HAP-1 (cell line): ENCODE data around the gene CAMK1D.
"Not testable (repeated sequence)": the region's sequence is repeated elsewhere in the genome, so short reads cannot be mapped to it uniquely, and the experiment has no call there.

ENCODE experiments used
- DNase-seq, 2 experiments: peaks; one replicate each; pipeline ENCODE4 v3.0.0-alpha.2; 2016 to 2020; ENCODE audit warnings: low spot score in 2 of 2
- H3K27me3 ChIP-seq: fragments of 250-450 bp; sonication (Bioruptor Pico); 2 replicates; pipeline ENCODE4 v1.5.1; 2020; ENCODE audit warnings: low read depth, mild to moderate bottlenecking, moderate library complexity
- H3K36me3 ChIP-seq: fragments of 250-450 bp; sonication (Bioruptor Pico); replicated peaks from 2 replicates; pipeline ENCODE4 v1.5.1; 2020; ENCODE audit warnings: mild to moderate bottlenecking
- H3K4me1 ChIP-seq: fragments of 250-450 bp; sonication (Bioruptor Pico); 2 replicates; pipeline ENCODE4 v1.5.1; 2020; ENCODE audit warnings: mild to moderate bottlenecking
- H3K4me3 ChIP-seq: fragments of 250-450 bp; sonication (Bioruptor Pico); 2 replicates; pipeline ENCODE4 v1.5.1; 2020; ENCODE audit warnings: mild to moderate bottlenecking, moderate library complexity
- H3K9me3 ChIP-seq: fragments of 250-450 bp; sonication (Bioruptor Pico); 2 replicates; pipeline ENCODE4 v1.5.1; 2020; ENCODE audit warnings: mild to moderate bottlenecking, moderate library complexity
- in situ Hi-C: fragments of 300-500 bp; cut with MboI; formaldehyde crosslinking; loops from 3 replicates; pipeline ENCODE4 v1.14.3; 2020; ENCODE audit warnings: low sequenced_read_pairs, inconsistent platforms, mixed read lengths

Gene CAMK1D

DNA sequence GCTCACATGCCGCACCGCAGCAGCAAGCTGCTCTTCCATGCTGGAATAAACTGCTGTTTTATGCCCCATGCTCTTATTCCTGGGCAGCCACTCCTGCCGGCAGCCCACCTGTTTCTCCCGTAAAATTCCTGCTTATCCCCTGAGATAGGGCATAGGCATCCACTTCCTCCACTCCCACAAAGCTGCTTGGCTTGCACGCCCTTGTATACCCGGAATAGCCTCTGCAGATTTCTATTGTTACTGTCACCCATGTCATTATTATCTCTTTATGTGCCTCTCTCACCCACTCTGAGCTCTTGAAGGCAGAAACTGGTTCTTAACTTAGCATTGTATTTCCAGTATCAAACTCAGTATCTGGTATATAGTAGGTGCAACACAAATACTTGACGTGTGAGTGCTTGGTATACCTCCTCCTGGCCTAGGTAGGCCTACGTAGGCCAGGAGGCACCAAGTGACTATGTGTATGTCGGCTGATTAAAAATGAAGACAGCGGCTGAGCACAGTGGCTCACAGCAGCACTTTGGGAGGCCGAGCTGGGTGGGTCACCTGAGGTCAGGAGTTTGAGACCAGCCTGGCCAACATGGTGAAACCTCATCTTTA, 458.8 kb downstream of the CAMK1D start:
- H3K9me3 ChIP-seq, result no peaks in the 10 kb centered on the region
- in situ Hi-C loops, result no loop called here
- no peaks in the 10 kb centered on the region for H3K36me3 ChIP-seq
- H3K4me1 ChIP-seq, result no peaks in the 10 kb centered on the region
- no peak for DNase-seq
- H3K4me3 ChIP-seq, result no peak overlapping the region
- H3K27me3 ChIP-seq, result no peaks in the 10 kb centered on the region

DNA sequence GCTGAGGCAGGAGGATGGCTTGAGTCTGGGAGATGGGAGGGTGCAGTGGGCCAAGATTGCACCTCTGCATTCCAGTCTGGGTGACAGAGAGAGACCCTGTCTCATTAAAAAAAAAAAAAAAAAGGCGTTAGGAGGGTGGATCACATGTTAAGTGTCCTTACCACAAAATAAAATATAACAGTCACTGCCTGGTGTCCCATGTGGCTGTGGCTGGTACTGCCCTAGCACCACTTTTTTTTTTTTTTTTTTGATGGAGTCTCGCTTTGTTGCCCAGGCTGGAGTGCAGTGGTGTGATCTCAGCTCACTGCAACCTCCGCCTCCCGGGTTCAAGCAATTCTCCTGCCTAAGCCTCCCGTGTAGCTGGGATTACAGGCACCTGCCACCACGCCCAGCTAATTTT, 460.7 kb downstream of the CAMK1D start:
- in situ Hi-C loops, H3K4me3 ChIP-seq, DNase-seq, H3K36me3 ChIP-seq, H3K27me3 ChIP-seq, H3K9me3 ChIP-seq, H3K4me1 ChIP-seq: not testable (repeated sequence)

DNA sequence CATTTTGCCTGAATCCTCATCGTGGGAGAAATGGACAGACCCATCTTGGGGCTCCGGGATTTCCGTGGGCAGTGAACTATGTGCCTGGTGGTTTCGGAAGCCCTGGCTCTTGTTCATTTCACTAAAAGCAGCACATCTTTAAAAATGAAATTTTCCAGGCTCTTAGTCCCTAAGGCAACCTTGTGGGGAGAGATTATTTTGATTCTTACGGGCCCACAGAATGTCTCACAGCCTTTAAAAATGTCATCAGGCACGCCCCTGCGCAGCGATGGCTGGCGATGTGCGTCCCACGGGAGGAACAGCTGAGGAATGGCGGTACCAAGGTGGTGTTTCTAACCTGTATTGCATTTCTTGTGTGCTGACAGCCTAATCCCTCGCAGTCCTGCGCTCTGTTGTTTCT, 462.5 kb downstream of the CAMK1D start:
- no peaks in the 10 kb centered on the region for H3K4me1 ChIP-seq
- no peak overlapping the region for H3K4me3 ChIP-seq
- no peaks in the 10 kb centered on the region for H3K36me3 ChIP-seq
- no peaks in the 10 kb centered on the region for H3K27me3 ChIP-seq
- in situ Hi-C loops, result no loop called here
- H3K9me3 ChIP-seq, result no peaks in the 10 kb centered on the region
- DNase-seq, result no peak

DNA sequence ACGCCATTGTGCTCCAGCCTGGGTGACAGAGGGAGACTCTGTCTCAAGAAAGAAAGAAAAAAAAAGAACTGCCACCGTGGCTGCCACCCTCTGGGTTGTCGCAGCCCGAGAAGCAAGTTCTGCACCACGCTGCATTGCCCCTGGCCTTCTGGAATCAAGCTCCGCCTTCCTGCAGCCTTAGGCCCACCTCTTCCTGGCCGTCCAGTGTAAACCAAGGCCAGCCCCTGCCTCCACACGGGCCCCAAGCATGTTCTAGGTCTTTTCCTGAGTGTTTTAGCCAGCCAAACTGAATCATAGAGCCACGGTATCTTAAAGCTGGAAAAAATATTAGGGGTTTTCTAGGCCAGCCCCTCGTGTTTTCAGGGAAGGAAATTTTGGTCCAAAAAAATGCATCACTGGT, 463.2 kb downstream of the CAMK1D start:
- Histone ChIP-seq H3K27me3 (no peaks in the 10 kb centered on the region), H3K36me3 (no peaks in the 10 kb centered on the region), H3K4me1 (no peaks in the 10 kb centered on the region), H3K9me3 (no peaks in the 10 kb centered on the region), H3K4me3 (no peak overlapping the region)
- DNase-seq, result no peak
- in situ Hi-C loops, result no loop called here

DNA sequence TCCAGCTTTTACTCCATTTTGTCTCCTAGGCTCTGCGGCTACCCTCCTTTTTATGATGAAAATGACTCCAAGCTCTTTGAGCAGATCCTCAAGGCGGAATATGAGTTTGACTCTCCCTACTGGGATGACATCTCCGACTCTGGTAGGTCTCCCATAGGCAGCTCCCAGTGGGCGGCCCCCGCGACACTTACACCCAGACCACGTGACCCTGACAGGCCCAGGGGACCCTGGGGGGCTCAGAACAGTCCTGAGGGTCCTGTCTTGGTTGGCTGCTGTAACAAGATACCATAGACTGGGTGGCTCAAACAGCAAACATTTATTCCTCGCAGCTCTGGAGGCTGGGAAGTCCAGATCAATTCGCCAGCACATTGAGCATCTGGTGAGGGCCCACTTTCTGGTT, 464.8 kb downstream of the CAMK1D start:
- no peaks in the 10 kb centered on the region for H3K4me1 ChIP-seq
- H3K36me3 ChIP-seq, result no peaks in the 10 kb centered on the region
- no peak for DNase-seq
- no peaks in the 10 kb centered on the region for H3K9me3 ChIP-seq
- in situ Hi-C loops, result no loop called here
- no peaks in the 10 kb centered on the region for H3K27me3 ChIP-seq
- H3K4me3 ChIP-seq, result no peak overlapping the region

DNA sequence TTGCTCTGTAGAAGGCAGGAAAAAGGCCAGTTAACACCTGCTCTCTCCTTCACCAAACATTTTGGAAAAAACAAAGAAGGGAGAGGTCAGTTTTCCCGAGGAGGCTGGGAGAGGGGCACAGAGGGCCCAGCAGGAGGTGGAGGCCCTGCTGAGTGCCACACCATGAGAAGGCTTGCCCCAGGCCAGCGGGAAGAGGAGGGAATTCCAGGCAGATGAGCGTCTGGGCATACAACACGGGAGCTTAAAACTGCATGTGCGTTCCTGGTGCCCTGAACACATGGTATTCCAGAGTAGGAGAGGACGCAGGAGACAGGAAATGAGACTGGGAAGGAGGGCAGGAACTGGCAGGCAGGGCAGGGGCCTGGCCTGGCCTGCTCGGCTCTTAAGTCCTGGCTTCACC, 469.7 kb downstream of the CAMK1D start:
- in situ Hi-C loops, result no loop called here
- no peaks in the 10 kb centered on the region for H3K36me3 ChIP-seq
- no peak overlapping the region for H3K4me3 ChIP-seq
- no peaks in the 10 kb centered on the region for H3K4me1 ChIP-seq
- no peaks in the 10 kb centered on the region for H3K27me3 ChIP-seq
- H3K9me3 ChIP-seq, result no peaks in the 10 kb centered on the region
- DNase-seq, result no peak

DNA sequence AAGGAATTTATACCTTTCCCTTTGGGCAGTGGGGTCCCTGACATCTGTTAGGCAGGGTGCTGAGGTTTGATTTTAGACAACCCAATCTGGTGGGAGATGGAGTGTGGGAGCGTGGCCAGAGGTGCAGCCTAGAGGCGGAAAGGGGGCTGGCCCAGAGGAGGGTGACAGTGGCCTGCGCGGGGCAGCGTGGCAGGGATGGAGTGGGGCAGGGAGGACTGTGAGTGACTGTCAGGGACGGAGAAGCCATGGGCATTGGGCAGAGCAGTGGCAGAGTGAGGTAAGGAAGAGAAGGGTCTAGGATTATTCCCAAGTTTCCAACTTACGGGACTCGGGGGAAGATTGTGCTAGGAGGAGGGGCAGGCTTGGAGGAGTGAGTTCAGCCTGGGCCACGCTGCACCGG, 470.3 kb downstream of the CAMK1D start:
- Histone ChIP-seq H3K4me3 (no peak overlapping the region), H3K4me1 (no peaks in the 10 kb centered on the region), H3K9me3 (no peaks in the 10 kb centered on the region), H3K36me3 (no peaks in the 10 kb centered on the region), H3K27me3 (no peaks in the 10 kb centered on the region)
- in situ Hi-C loops, result no loop called here
- DNase-seq, result no peak

DNA sequence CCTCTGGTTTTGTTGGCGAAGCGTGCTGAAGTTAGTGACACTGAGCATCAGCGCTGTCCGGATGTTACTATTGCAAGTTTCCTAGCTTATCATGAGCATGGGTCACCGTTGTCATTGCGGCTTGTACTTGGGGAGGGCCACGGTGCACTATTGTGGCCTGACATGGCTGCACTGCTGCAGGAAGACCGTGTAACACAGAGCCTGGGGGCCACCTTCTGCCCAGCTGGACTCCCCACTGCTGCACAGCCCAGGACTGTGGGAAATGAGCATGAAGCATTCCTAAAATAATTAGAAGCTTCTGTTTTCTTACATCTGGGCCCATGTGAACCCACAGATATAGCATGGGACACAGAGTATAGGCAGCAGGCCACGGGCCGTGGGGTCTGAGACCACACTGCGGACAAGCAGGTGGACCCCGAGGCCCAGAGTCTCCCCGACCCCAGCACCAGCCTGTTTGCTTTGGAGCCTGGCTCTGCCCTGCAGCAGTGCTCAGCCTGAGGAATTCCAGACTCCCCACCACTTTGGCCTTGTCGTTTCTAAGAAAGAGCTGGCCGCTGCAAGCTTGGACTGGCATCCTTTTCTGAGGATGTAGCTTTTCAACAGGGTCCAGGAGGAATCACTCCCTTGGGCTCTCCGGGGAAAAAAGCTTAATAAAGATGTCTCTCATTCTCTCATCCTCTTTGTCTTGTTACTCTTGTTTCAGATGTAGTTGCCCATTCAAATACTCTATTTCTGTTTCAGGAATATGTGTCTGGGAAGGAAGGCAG, 473.0 kb downstream of the CAMK1D start:
- Histone ChIP-seq H3K4me3 (no peak overlapping the region), H3K4me1 (no peaks in the 10 kb centered on the region), H3K36me3 (no peaks in the 10 kb centered on the region), H3K9me3 (no peaks in the 10 kb centered on the region), H3K27me3 (no peaks in the 10 kb centered on the region)
- DNase-seq, result no peak
- in situ Hi-C loops, result no loop called here

DNA sequence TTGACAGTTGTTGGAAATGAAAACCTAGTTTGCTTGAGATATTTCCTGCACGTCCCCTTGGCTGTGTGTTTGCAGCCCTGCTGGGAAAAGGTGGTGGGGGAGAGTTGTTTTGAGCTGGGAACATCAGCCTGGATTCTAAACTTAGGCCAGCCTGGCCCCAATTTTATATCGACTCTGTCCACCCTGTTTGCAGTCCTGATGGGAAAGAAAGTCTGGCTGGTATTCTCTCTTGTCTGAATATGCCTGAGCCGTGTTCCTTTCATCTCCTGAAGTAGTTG, 473.5 kb downstream of the CAMK1D start:
- Histone ChIP-seq H3K27me3 (no peaks in the 10 kb centered on the region), H3K36me3 (no peaks in the 10 kb centered on the region), H3K4me3 (no peak overlapping the region), H3K9me3 (no peaks in the 10 kb centered on the region), H3K4me1 (no peaks in the 10 kb centered on the region)
- in situ Hi-C loops, result no loop called here
- no peak for DNase-seq

DNA sequence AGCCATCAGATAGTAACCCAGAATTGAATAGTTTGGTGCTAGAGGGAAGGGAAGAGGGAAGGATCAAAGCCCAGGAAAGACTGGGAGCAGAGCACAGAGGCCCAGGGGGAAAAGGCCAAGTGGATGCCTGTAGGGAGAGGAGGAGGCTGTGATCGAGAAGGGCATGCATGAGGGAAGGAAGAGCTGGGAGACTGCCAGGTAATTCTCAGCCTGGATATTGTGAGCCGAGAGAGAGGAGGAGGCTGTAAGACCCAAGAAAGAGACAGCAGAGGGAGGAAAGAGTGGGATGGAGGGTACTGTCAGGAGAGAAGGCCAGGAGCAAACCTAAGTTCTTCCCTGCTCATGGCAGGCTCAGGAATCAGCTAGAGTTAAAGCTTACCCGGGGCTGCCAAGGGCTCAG, 474.0 kb downstream of the CAMK1D start:
- Histone ChIP-seq H3K36me3 (no peaks in the 10 kb centered on the region), H3K27me3 (no peaks in the 10 kb centered on the region), H3K4me1 (no peaks in the 10 kb centered on the region), H3K4me3 (no peak overlapping the region), H3K9me3 (no peaks in the 10 kb centered on the region)
- no peak for DNase-seq
- in situ Hi-C loops, result no loop called here

DNA sequence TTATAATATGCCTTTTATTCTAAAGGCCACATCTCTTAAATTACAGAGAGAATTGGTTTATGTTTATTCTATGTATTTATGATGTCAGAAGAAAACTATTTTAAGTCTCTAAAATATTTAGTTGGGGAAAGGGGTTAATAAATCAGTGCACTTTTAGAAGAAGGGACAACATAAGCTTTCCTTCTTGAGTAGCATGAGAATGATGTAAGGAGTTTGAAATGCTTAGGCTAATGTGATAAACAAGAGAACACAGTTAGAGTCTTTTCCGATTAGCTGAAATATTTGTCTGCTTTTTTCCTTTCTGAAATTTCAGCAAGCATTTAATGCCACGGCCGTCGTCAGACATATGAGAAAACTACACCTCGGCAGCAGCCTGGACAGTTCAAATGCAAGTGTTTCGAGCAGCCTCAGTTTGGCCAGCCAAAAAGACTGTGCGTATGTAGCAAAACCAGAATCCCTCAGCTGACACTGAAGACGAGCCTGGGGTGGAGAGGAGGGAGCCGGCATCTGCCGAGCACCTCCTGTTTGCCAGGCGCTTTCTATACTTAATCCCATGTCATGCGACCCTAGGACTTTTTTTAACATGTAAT, 476.0 kb downstream of the CAMK1D start:
- in situ Hi-C loops, result no loop called here
- Histone ChIP-seq H3K4me1 (no peaks in the 10 kb centered on the region), H3K36me3 (no peaks in the 10 kb centered on the region), H3K9me3 (no peaks in the 10 kb centered on the region), H3K27me3 (no peaks in the 10 kb centered on the region), H3K4me3 (no peak overlapping the region)
- no peak for DNase-seq

DNA sequence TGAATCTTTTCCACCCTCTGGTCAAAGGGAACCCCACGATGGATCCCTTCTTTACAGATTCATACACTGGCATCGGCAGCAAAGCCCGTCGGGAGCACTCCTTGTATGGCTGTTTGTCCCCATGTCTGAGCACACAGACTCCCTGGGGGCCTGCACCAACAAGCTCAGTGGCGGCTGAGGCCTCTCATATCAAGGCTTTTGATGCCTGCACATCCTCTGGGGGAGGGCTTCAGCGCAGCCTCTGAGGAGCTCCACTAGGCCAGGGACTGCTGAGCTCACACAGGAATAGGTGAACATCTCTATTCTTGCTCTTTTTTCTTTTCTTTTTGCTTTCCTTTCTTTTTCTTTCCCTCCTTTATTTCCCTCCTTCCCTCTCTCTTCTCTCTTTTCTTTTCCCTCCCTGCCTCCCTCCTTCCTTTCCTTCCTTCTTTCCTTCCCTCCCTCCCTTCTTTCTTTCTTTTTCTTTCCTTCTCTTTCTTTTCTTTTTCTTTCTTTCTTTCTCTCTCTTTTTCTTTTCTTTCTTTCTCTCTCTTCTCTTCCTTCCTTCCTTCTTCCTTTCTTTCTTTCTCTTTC, 477.5 kb downstream of the CAMK1D start:
- H3K4me3 ChIP-seq, result no peak overlapping the region
- no peaks in the 10 kb centered on the region for H3K27me3 ChIP-seq
- H3K36me3 ChIP-seq, result no peaks in the 10 kb centered on the region
- in situ Hi-C loops, result no loop called here
- no peaks in the 10 kb centered on the region for H3K9me3 ChIP-seq
- no peaks in the 10 kb centered on the region for H3K4me1 ChIP-seq
- DNase-seq, result no peak

DNA sequence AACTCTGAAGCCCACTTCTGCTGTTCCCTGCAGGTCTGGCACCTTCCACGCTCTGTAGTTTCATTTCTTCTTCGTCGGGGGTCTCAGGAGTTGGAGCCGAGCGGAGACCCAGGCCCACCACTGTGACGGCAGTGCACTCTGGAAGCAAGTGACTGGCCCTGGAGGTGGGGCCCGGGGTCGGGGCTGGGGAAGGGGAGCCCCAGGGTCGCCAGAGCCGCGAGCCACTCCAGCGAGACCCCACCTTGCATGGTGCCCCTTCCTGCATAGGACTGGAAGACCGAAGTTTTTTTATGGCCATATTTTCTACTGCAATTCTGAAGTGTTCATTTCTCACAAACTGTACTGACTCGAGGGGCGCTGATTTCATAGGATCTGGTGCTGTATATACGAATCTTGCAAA, 479.4 kb downstream of the CAMK1D start:
- no peak for DNase-seq
- H3K9me3 ChIP-seq, result no peaks in the 10 kb centered on the region
- no peaks in the 10 kb centered on the region for H3K4me1 ChIP-seq
- no peak overlapping the region for H3K4me3 ChIP-seq
- H3K27me3 ChIP-seq, result no peaks in the 10 kb centered on the region
- in situ Hi-C loops, result no loop called here
- no peaks in the 10 kb centered on the region for H3K36me3 ChIP-seq

DNA sequence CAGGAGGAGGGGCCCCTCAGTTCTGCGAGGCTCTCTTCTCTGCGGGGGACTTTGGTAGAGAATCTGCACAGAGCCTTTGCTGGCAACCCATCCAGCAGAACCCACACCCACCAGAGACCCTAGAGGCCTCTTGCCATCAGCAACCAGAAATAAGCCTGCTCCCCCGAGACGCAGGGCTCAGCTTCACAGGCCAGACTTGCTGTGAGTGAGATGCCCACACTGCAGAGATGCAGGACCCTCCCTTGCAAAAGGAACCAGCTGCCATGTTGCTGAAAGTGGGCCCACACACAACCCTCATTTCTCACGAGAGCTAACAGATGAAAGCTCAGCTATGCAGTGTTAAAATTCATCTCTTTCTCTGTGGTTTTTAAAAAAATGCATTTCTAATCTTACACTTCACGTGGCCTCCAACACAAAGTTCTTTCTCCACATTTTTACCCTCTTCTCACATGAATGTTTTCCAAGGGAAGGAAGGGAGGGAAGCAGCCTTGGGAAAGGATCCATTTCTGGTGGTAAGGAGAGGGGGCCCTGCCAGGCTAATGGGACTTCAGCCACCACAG, 480.6 kb downstream of the CAMK1D start:
- Histone ChIP-seq H3K9me3 (no peaks in the 10 kb centered on the region), H3K27me3 (no peaks in the 10 kb centered on the region), H3K36me3 (no peaks in the 10 kb centered on the region), H3K4me3 (no peak overlapping the region), H3K4me1 (no peaks in the 10 kb centered on the region)
- in situ Hi-C loops, result no loop called here
- no peak for DNase-seq
